Measurements from ENCODE around the gene MRPS10.
A peak's percentile ranks its signal among the peaks of the same experiment; 100 is the strongest.
"Not testable (repeated sequence)": the region's sequence is repeated elsewhere in the genome, so short reads cannot be mapped to it uniquely, and the experiment has no call there.

Gene MRPS10

GRCh38 chr6:42237857-42238256, 20.2 kb upstream of the MRPS10 start:
- DNase-seq (ENCODE audit: low read depth): no peak

GRCh38 chr6:42236682-42237473, 19.2 kb upstream of the MRPS10 start:
- DNase-seq (ENCODE audit: low read depth): no peak

GRCh38 chr6:42236030-42236429, 18.4 kb upstream of the MRPS10 start:
- no peak for DNase-seq (ENCODE audit: low read depth)

- DNase-seq (ENCODE audit: low read depth): no peak
These were observed 14.4 kb upstream of the MRPS10 start for GRCh38 chr6:42232035-42232434.

- DNase-seq (ENCODE audit: low read depth): no peak
These were observed 13.0 kb upstream of the MRPS10 start for GRCh38 chr6:42230345-42231321.

- no peak for DNase-seq (ENCODE audit: low read depth)
These were observed 12.0 kb upstream of the MRPS10 start for GRCh38 chr6:42229506-42230119.

- DNase-seq (ENCODE audit: low read depth): no peak
These were observed 10.6 kb upstream of the MRPS10 start for GRCh38 chr6:42228305-42228704.

GRCh38 chr6:42227173-42227850, 9.7 kb upstream of the MRPS10 start:
- DNase-seq (ENCODE audit: low read depth): no peak

GRCh38 chr6:42226645-42227143, 9.0 kb upstream of the MRPS10 start:
- no peak for DNase-seq (ENCODE audit: low read depth)

GRCh38 chr6:42226161-42226611, 8.5 kb upstream of the MRPS10 start:
- DNase-seq (ENCODE audit: low read depth): peak; percentile 46

- DNase-seq (ENCODE audit: low read depth): no peak
These were observed 7.8 kb upstream of the MRPS10 start for GRCh38 chr6:42225419-42225818.

- no peak for DNase-seq (ENCODE audit: low read depth)
These were observed 7.3 kb upstream of the MRPS10 start for GRCh38 chr6:42225029-42225339.

GRCh38 chr6:42224222-42225028, 6.8 kb upstream of the MRPS10 start:
- peak; percentile 71 for DNase-seq (ENCODE audit: low read depth)

- DNase-seq (ENCODE audit: low read depth): no peak
These were observed 4.8 kb upstream of the MRPS10 start for GRCh38 chr6:42222448-42222847.

GRCh38 chr6:42221546-42221945, 3.9 kb upstream of the MRPS10 start:
- DNase-seq (ENCODE audit: low read depth): no peak

GRCh38 chr6:42220807-42221206, 3.1 kb upstream of the MRPS10 start:
- no peak for DNase-seq (ENCODE audit: low read depth)

- no peak for DNase-seq (ENCODE audit: low read depth)
These were observed 523 bp downstream of the MRPS10 start for GRCh38 chr6:42217157-42217518.

- DNase-seq (ENCODE audit: low read depth): not testable (repeated sequence)
These were observed 1.2 kb downstream of the MRPS10 start for GRCh38 chr6:42216495-42216894.

GRCh38 chr6:42212442-42212841, 5.2 kb downstream of the MRPS10 start:
- DNase-seq (ENCODE audit: low read depth): no peak

GRCh38 chr6:42211726-42212125, 5.9 kb downstream of the MRPS10 start:
- no peak for DNase-seq (ENCODE audit: low read depth)

GRCh38 chr6:42210551-42210950, 7.1 kb downstream of the MRPS10 start:
- no peak for DNase-seq (ENCODE audit: low read depth)
